RWPE1 (cell line): Measurements from ENCODE around the gene NR5A1.

Source experiments
- CTCF ChIA-PET: fragments of 350-600 bp; sonication (Branson Sonifier 250); formaldehyde crosslinking; extraction: SDS; loops from one replicate; lab custom pipeline; 2021; lab: Yijun Ruan, JAX
- POLR2A ChIA-PET: fragments of 400-600 bp; formaldehyde crosslinking; extraction: SDS; loops from one replicate; lab custom pipeline; 2020; ENCODE audit warnings: antibody characterized with exemption; ENCODE audit not compliant: low non-redundant PET; lab: Yijun Ruan, JAX
- DNase-seq: peaks from one replicate; pipeline ENCODE4 v3.0.0; 2012; ENCODE audit warnings: low spot score
- H3K27ac ChIP-seq: fragments of 450-650 bp; 2 replicates; pipeline ENCODE4 v1.5.1; 2017
- CTCF ChIP-seq: fragments of 450-650 bp; conservative IDR thresholded peaks from 2 replicates; pipeline ENCODE4 v1.5.1; 2017; ENCODE audit warnings: low read depth, mild to moderate bottlenecking

NR5A1 gene

GRCh38 chr9:124472770-124473169 is 34.4 kb downstream of the NR5A1 start:
- ChIA-PET CTCF (no interaction called here), POLR2A (no interaction called here)
- H3K27ac ChIP-seq = no peak overlapping the region
- TF ChIP-seq CTCF = no peak
- DNase-seq = no peak

GRCh38 chr9:124471761-124472160 is 35.4 kb downstream of the NR5A1 start:
- POLR2A ChIA-PET = no interaction called here

GRCh38 chr9:124470726-124471125 is 36.5 kb downstream of the NR5A1 start:
- CTCF ChIA-PET = no interaction called here
- no peak overlapping the region for H3K27ac ChIP-seq

More at GRCh38 chr9:124471761-124472160, 35.4 kb downstream of the NR5A1 start:
- DNase-seq = no peak
- CTCF ChIA-PET = interaction anchor here (0.6 kb wide), 1 partner anchor 771 kb away, joined by 5 read pairs; no protein-coding TSS in a partner anchor
- no peak for TF ChIP-seq CTCF
- no peak overlapping the region for H3K27ac ChIP-seq

GRCh38 chr9:124470306-124470705 is 36.9 kb downstream of the NR5A1 start:
- POLR2A ChIA-PET = no interaction called here
- no peak for TF ChIP-seq CTCF
- H3K27ac ChIP-seq = no peak overlapping the region
- no peak for DNase-seq
- CTCF ChIA-PET = no interaction called here

More at GRCh38 chr9:124470726-124471125, 36.5 kb downstream of the NR5A1 start:
- no peak for DNase-seq
- POLR2A ChIA-PET = no interaction called here
- no peak for TF ChIP-seq CTCF

GRCh38 chr9:124469011-124469832 is 38.0 kb downstream of the NR5A1 start:
- CTCF ChIA-PET = interaction anchor here (0.7 kb wide), 1 partner anchor 14 kb away, joined by 4 read pairs; no protein-coding TSS in a partner anchor
- POLR2A ChIA-PET = no interaction called here
- no peak for TF ChIP-seq CTCF
- no peak overlapping the region for H3K27ac ChIP-seq
- DNase-seq = no peak

- ChIA-PET POLR2A (no interaction called here), CTCF (no interaction called here)
- no peak for DNase-seq
- TF ChIP-seq CTCF = no peak
- no peak overlapping the region for H3K27ac ChIP-seq
These were observed 39.0 kb downstream of the NR5A1 start for GRCh38 chr9:124468061-124468740.
